Peyer's patch (tissue), 4 donors: ENCODE measurements around the gene ST6GAL1.

Experiments
- CTCF ChIP-seq, 6 experiments: fragments of 450-650 bp in 4 of 6; fragments of 200-600 bp in 2 of 6; sonication (generic) in 1 of 6; IDR thresholded peaks; one replicate each; pipeline ENCODE4 v1.5.1; 2017 to 2019; ENCODE audit warnings: antibody characterized with exemption in 6 of 6, mild to moderate bottlenecking in 3 of 6, moderate library complexity in 1 of 6
- POLR2A ChIP-seq, 2 donors: fragments of 450-650 bp; IDR thresholded peaks; one replicate each; pipeline ENCODE4 v1.5.1; 2017; ENCODE audit warnings: antibody characterized with exemption in 2 of 2, mild to moderate bottlenecking in 2 of 2, moderate library complexity in 2 of 2

DNA sequence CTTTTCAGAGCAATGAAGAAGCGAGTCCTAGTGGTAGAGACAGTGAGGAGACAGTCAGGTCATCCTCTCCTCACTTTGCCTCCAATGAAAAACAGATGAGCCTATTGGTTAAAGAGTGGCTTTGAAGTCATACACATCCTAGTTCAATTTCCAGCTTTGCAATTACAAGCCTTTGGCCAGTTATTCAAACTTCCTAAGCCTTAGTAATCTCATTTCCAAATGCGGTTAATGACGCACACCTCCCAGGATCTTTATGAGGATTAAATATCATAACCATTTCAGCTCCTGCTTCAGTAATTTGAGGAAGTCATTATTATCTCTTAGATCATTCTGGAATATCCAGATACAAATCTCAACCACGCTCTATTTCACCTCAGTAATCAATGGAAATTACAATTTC, 10.0 kb upstream of the ST6GAL1 start:
- TF ChIP-seq CTCF (IDR thresholded peaks at IDR 0.05) (no peak), POLR2A (IDR thresholded peaks at IDR 0.05) (no peak)
